Hepatocyte (in vitro differentiated cells): ENCODE measurements around the gene MAP2K3. TPM values are rescaled to one million over a fixed set of nuclear protein-coding genes. Genes with fewer than 3 reads are reported as not detected.

ENCODE experiments used
- DNase-seq: peaks from one replicate; pipeline ENCODE4 v3.0.0-alpha.2; 2016; ENCODE audit warnings: low spot score
- H2AFZ ChIP-seq: fragments of 200-600 bp; sonication (generic); 2 replicates; pipeline ENCODE4 v1.6.0; 2016; ENCODE audit warnings: antibody characterized with exemption, mild to moderate bottlenecking
- H3K27ac ChIP-seq: fragments of 200-600 bp; sonication (generic); 2 replicates; pipeline ENCODE4 v1.5.1; 2016; ENCODE audit warnings: mild to moderate bottlenecking
- H3K27me3 ChIP-seq: fragments of 200-600 bp; sonication (generic); 2 replicates; pipeline ENCODE4 v1.6.1; 2016
- H3K36me3 ChIP-seq: fragments of 200-600 bp; sonication (generic); replicated peaks from 2 replicates; pipeline ENCODE4 v1.5.1; 2016; ENCODE audit warnings: low read depth; ENCODE audit not compliant: insufficient read depth
- H3K4me1 ChIP-seq: fragments of 200-600 bp; sonication (generic); 2 replicates; pipeline ENCODE4 v1.5.1; 2016; ENCODE audit warnings: mild to moderate bottlenecking, moderate library complexity; ENCODE audit not compliant: insufficient read depth
- H3K4me2 ChIP-seq: fragments of 200-600 bp; sonication (generic); 2 replicates; pipeline ENCODE4 v1.6.0; 2016
- H3K4me3 ChIP-seq: fragments of 200-600 bp; sonication (generic); 2 replicates; pipeline ENCODE4 v1.5.1; 2016; ENCODE audit warnings: mild to moderate bottlenecking
- H3K79me2 ChIP-seq: fragments of 200-600 bp; sonication (generic); 2 replicates; pipeline ENCODE4 v1.6.0; 2017; ENCODE audit warnings: mild to moderate bottlenecking
- H3K9me2 ChIP-seq: fragments of 200-600 bp; sonication (generic); replicated peaks from 2 replicates; pipeline ENCODE4 v1.6.0; 2017; ENCODE audit warnings: mild to moderate bottlenecking; ENCODE audit not compliant: insufficient read depth
- H3K9me3 ChIP-seq: fragments of 200-600 bp; sonication (generic); 2 replicates; pipeline ENCODE4 v1.5.1; 2016; ENCODE audit warnings: low read depth, mild to moderate bottlenecking
- H4K20me1 ChIP-seq: fragments of 200-600 bp; sonication (generic); 2 replicates; pipeline ENCODE4 v1.6.0; 2016; ENCODE audit warnings: mild to moderate bottlenecking; ENCODE audit not compliant: insufficient read depth, poor library complexity, severe bottlenecking
- EZH2 ChIP-seq: fragments of 200-600 bp; sonication (generic); IDR thresholded peaks from 2 replicates; pipeline ENCODE4 v1.6.1; 2016; ENCODE audit warnings: antibody characterized with exemption, mild to moderate bottlenecking, borderline replicate concordance
- EZH2phosphoT487 ChIP-seq: fragments of 200-600 bp; sonication (generic); IDR thresholded peaks from one replicate; pipeline ENCODE4 v1.6.1; 2018; ENCODE audit warnings: antibody characterized with exemption, mild to moderate bottlenecking, low read depth, moderate library complexity; ENCODE audit not compliant: unreplicated experiment, severe bottlenecking
- WGBS: methylation state at CpG from one replicate; pipeline ENCODE4 v1.1.6; 2016; ENCODE audit warnings: low lambda C conversion rate; ENCODE audit errors: missing lambda C conversion rate; 5-methylcytosine and 5-hydroxymethylcytosine counted together
- polyA plus RNA-seq: library from polyadenylated mRNA; unstranded; fragments of >200 nt; fragmentation: Nextera tagmentation; extraction: Ambion mirVana; gene quantifications from 2 replicates; pipeline ENCODE4 v1.2.1, GENCODE V29; 2016
- total RNA-seq: library from RNA; depleted of rRNA; stranded (reverse); fragments of >200 nt; gene quantifications from 2 replicates; pipeline ENCODE4 v1.2.3, GENCODE V29; 2014
- TF ChIP-seq, protein P1 (sequence below): fragments of 200-600 bp; sonication (generic); IDR thresholded peaks from 2 replicates; pipeline ENCODE4 v1.5.1; 2016; ENCODE audit warnings: antibody characterized with exemption, mild to moderate bottlenecking; ENCODE audit not compliant: poor library complexity

The MAP2K3 gene
- total and polyA plus RNA-seq, 2 experiments from 2014 or later = 21.8 to 62.4 TPM

DNA sequence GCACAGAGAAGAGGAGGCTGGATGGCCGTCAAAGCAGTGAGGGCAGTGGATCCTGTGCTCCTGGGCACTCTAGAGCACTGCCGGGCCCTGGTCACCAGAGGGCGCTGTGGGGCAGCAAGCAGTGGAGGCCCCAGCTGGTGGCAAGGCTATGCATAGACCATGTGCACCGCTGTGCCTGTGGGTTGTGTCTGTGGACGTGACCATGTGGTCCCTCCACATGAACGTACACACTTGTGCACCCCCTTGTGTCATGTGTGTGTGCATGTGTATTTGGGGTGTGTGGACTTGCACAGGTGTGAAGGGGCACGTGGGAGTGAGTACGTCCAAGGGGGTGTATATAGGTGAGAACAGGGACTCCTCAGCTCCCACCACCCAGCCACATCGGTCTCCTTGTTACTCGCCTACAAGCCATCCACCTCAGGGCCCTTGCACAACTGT lies 4.4 kb upstream of the MAP2K3 start:
- TF ChIP-seq EZH2phosphoT487 (no peak), EZH2 (no peak)
- TF ChIP-seq, protein P1, sequence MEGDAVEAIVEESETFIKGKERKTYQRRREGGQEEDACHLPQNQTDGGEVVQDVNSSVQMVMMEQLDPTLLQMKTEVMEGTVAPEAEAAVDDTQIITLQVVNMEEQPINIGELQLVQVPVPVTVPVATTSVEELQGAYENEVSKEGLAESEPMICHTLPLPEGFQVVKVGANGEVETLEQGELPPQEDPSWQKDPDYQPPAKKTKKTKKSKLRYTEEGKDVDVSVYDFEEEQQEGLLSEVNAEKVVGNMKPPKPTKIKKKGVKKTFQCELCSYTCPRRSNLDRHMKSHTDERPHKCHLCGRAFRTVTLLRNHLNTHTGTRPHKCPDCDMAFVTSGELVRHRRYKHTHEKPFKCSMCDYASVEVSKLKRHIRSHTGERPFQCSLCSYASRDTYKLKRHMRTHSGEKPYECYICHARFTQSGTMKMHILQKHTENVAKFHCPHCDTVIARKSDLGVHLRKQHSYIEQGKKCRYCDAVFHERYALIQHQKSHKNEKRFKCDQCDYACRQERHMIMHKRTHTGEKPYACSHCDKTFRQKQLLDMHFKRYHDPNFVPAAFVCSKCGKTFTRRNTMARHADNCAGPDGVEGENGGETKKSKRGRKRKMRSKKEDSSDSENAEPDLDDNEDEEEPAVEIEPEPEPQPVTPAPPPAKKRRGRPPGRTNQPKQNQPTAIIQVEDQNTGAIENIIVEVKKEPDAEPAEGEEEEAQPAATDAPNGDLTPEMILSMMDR = peak; percentile 91
- Histone ChIP-seq H3K27ac (no peak overlapping the region), H2AFZ (no peak overlapping the region), H3K4me1 (peaks cover 4% of the 10 kb centered on the region), H3K79me2 (peaks cover 3% of the 10 kb centered on the region), H3K36me3 (no peaks in the 10 kb centered on the region), H3K9me3 (no peaks in the 10 kb centered on the region), H3K27me3 (no peaks in the 10 kb centered on the region), H3K4me2 (no peak overlapping the region), H3K9me2 (no peaks in the 10 kb centered on the region), H3K4me3 (no peak overlapping the region), H4K20me1 (no peaks in the 10 kb centered on the region)
- 33% methylated on average over 10 of the region's 10 CpGs for WGBS
- DNase-seq = peak; percentile 91

DNA sequence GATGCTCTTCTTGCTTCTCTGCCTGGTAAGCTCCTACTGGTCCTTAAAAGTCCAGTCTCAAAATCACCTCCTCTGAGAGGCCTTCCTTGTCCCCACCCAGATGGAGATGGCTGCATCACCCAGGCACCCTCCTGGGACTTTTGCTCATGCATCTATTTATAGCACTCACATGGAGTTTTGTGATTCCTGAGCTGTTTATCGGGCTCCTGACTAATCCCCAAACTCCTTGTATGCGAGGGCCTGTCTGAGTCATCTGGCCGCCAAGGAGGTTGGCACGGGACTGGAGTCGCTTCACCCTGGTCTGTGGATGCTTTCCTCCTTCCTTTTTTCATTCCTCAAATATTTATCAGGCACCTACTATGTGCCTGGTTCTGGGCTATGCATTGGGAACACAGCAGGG lies 2.3 kb upstream of the MAP2K3 start:
- H3K9me3 ChIP-seq = no peaks in the 10 kb centered on the region
- H3K27me3 ChIP-seq = no peaks in the 10 kb centered on the region
- no peak overlapping the region for H3K4me3 ChIP-seq
- peaks cover 6% of the 10 kb centered on the region for H4K20me1 ChIP-seq
- DNase-seq = peak; percentile 76
- 63% methylated on average over 5 of the region's 5 CpGs for WGBS
- H3K9me2 ChIP-seq = no peaks in the 10 kb centered on the region
- peaks cover 22% of the 10 kb centered on the region for H3K79me2 ChIP-seq
- H3K36me3 ChIP-seq = no peaks in the 10 kb centered on the region
- H3K4me1 ChIP-seq = peaks cover 8% of the 10 kb centered on the region
- no peak overlapping the region for H2AFZ ChIP-seq
- no peak overlapping the region for H3K27ac ChIP-seq
- H3K4me2 ChIP-seq = no peak overlapping the region
- TF ChIP-seq, protein P1 = no peak
- TF ChIP-seq EZH2phosphoT487 = no peak

DNA sequence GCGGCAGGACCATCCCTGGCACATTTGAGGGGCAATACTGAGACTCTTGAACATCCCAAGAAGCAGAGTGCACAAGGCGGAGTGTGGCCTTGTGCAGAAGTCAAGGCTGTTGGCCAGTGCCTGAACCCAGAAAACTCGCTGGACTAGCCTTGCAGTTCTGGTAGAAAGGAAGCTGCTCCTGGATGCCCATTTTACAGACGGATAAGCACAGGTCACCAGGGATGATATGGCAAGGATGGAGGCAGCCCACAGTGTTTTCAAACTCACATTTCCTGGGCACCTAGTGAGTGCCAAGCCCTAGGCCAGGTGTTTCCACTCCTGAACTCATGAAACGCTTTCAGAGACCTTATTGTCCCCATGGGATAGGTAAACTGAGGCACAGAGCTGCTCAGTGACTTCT lies 1.7 kb upstream of the MAP2K3 start:
- Histone ChIP-seq H3K79me2 (peaks cover 27% of the 10 kb centered on the region), H3K4me2 (no peak overlapping the region), H3K4me3 (no peak overlapping the region), H3K4me1 (peaks cover 13% of the 10 kb centered on the region), H4K20me1 (peaks cover 6% of the 10 kb centered on the region), H3K9me2 (no peaks in the 10 kb centered on the region), H3K36me3 (no peaks in the 10 kb centered on the region), H2AFZ (no peak overlapping the region), H3K27ac (no peak overlapping the region), H3K27me3 (no peaks in the 10 kb centered on the region), H3K9me3 (no peaks in the 10 kb centered on the region)
- DNase-seq = no peak
- WGBS = 94% methylated on average over 5 of the region's 5 CpGs
- TF ChIP-seq, protein P1 = no peak
- TF ChIP-seq EZH2 (no peak), EZH2phosphoT487 (no peak)
